DMS114 treated with DMSO at 0.1 percent for 48 hours (cell line): ENCODE results near the gene HAUS3.

ENCODE experiments used
- DNase-seq: peaks from one replicate; lab custom pipeline; 2025; ENCODE audit not compliant: unreplicated experiment; lab: John Stamatoyannopoulos, UW

Gene HAUS3

DNA sequence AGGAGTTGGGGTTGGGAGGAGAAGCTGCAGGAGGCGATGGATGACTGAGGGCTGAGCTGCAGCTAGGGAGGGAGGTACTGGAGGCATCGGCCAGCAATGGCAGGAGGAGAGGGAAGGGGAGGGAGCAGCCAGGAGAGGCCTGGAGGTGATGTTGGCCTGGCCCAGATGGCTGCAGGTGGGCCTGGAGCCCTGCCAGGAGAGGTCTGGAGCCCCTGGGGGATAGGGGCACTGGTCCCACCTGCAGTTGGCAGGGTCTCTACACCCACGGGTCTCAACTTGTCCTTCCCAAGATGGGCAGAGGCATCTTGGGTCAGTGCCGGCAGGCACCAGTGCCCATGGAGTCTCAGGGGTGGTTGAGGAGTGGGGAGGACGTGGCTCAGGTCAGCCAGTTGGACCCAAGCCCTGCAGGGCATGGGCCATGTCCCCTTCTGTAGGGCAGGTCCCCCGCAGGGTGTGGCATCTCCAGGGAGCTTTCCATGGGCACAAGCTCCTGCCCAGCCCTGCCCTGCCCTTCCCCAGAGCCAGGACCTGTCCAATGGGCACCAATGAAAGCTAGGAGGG is 22.6 kb upstream of the HAUS3 start:
- no peak for DNase-seq

DNA sequence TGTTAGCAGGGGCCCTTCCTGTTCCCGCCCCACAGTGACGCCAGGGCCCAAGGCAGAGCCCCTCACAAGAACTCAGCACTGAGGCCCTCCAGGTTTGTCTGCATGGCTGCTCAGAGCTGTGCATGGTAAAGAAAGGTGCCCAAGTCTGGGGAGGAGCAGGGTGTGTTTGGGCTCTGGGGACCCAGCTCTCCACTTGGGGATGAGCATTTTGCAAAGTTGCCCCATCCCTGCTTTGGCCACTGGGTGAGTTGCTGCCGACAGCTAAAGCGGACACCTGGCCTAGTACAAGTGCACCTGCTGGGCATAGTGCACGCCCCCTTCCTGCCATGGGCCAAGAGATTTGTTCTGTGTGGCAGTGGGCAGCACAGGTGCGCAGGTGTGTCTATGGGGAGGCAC is 22.0 kb upstream of the HAUS3 start:
- no peak for DNase-seq

DNA sequence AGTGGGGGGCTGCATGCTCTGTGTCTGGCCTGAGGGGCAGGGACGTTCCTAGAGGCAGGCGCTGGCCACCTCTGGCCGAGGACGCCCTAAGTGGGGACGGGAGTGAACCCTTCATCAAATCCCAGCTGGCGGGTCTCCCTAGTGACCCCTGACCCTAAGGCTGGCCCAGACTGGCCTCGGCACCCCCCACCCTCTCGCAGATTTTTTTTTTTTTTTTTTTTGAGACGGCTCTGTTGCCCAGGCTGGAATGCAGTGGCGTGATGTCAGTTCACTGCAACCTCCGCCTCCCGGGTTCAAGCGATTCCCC is 21.0 kb upstream of the HAUS3 start:
- DNase-seq = no peak

DNA sequence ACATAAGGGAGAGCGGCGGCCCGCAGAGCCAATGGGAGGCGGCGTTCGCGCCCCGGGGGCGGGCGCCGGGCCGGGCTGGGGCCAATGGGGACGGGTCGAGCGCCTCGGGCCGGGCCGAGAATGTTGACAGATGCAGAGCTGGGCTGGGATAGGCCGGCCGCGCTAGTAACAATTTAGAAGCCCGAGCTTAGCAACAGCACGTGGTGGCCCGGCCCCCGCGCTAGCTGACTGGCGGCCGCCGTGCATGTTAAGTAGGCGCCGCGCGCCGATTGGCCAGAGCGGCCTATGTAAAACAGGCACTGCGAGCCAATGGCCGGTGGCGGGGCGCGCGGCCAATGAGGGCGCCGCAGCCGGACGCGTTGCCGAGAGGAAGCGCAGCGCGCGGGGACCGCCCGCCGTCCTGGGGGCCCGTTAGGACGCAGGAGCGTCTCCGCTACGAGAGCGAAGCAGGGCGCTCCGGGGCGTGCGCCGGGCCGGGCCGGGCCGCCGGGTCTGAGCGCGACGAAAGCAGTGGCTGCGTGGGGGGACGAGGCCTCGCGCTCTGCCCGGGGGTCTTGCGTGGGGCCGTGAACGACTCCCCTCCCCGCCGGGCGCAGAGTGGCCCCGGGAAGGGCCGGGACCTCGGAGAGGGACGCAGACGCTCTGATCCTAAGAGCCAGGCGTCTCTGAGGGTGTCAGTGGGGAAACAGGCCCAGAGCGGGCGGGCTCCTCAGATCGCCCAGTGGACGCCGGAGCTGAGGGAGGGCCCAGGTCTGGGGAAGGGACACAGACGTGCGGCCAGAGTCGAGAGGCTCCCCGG is 20.4 kb upstream of the HAUS3 start:
- peak; percentile 95 for DNase-seq

DNA sequence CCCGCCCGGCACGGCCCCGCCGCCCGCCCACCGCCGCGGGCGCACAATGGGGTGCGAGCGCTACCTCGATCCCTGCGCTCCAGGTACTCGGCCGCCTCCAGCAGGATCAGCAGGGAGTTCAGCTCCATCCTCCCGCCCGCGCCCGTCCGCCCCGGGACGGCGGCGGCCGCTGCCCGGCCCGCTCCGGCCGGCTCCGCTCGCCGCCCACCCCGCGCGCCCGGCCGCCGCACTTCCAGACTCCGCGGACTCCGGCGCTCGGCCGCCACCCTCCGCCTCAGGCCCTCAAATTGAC is 19.9 kb upstream of the HAUS3 start, which contains the start of gene MXD4:
MXD4 (minus strand) TSS at position 257 of the 292 bp plus-strand sequence; CDS start at position 128, 129 bp downstream.
- no peak for DNase-seq

DNA sequence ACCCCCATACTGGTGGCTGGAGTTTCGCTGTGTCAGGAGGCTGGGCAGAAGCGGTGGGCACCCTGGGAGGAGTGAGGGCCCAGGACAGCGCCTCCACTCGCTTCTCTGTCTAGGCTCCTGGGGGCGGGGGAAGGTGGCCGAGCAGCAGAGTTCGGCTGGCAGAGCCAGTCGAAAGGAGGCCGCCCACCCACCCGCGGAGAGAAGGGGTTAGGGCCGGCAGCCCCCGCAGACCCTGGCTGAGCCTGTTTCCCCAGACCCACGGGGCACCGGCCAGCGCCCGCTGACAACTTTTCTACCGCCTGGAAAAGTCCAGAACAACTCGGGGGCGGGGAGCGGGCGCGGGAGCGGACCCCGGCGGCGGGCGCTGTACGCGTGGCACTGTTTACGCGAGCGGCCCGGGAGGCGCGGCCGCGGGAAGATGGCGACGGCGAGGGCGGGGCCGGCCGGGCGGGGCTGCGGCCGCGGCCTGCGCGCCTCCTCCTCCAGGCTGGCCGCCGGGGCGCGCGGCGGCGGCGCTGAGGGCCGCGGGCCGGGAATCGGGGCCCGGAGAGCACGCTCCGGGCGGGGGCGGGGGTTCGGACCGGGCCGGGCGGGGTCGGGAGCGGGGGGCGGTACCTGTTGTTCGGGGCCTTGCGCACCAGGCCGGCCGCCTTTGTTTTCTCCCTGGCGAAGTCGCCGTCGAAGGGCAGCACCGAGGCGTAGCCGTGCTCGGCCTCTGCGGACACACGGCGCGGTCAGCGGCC is 19.4 kb upstream of the HAUS3 start:
- DNase-seq = no peak

DNA sequence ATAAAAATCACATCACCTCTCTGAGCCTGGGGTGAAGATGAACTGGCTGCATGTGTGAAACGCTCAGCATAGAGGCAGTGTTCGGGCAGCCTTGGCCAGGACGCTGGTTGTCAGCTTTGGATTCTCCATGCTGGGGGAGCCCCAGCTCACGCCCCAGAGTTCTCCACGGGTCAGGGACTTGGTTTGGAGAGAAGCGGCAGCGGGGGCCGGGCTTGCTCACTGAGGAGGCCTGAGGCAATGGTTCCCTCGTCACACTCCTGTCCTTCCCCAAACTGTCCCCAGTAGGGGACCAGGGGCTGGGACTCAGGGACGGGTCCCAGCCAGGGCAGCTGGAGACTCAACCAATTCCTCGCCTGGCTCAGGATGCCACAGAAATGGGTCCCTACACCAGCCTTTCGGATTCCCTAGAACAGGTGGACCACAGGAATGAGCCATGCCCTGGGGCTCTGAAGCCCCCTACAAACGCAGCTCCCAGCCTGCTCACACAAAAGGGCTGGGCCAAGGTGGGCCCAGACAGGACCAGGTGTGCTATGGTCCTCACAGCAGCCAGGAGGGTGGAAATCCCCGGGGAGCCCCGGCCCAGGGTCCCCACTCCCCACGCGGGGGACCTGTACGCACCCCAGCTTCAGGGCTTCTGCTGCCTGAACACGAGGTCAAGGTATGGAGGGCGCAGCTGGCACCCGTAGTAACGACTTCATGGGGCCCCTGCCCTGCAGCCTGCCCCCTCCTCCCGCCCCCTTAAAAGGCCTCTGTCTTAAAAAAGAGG is 18.6 kb upstream of the HAUS3 start:
- DNase-seq = no peak

DNA sequence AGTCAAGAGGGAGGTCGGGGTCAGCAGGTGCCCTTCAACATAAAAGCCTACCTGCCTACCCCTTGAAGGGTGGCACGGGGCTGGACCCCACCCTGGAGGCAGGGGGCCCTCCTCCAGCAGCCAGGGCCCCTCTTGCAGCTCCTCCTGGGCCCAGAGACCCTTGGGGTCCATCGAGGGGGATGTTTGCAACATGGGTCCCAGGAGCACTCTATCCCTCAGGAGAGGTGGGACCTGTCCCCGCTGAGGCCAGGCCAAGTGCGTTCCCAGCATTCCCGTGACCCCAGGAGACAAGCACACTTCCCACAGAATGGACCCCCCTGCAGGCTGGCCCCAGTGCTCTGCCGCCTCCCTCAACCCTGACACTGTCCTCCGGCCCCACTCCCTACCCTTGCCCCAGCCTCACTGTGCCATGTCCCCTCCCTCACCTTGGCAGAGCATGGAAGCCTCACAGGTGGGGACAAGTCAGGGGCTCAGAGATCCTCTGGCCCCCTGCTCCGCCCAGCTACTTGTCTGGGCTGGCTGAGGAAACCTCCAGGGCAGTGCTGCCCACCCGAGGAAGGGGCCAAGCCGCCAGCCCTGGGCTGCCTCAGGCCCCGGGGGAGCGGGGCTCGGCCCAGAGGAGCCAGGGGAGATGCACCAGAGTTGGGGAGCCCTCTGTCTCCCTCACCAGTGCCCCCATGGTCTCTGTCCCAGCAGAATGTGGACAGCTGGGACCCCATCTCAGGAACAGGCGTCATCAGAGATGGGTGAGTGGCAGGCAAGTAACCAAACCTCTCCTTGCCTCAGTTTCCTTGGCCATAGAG is 17.8 kb upstream of the HAUS3 start:
- no peak for DNase-seq

DNA sequence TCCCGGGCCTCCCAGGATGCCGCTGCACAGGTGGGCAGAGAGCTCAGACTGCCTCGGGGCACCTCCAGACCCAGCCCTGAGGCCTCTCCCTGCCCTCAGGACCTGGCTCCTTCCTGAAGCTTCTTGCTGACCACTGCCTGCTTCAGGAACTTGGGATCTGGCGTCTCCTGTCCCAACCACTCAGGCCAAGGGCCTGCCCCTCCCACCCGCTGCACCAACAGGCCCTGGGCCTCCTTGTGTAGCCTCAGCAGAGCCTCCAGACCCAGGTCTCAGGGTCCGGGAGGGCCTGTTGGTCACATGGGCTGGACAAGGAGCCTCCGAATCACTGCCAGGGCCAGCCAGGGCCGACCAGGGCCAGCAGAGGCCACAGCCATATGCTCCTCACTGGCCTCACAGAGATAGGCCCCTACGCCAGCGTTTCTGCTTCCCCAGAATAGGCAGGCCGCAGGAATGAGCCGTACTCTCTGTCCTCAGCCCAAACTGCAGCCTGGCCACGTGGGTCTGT is 17.2 kb upstream of the HAUS3 start:
- DNase-seq = no peak

DNA sequence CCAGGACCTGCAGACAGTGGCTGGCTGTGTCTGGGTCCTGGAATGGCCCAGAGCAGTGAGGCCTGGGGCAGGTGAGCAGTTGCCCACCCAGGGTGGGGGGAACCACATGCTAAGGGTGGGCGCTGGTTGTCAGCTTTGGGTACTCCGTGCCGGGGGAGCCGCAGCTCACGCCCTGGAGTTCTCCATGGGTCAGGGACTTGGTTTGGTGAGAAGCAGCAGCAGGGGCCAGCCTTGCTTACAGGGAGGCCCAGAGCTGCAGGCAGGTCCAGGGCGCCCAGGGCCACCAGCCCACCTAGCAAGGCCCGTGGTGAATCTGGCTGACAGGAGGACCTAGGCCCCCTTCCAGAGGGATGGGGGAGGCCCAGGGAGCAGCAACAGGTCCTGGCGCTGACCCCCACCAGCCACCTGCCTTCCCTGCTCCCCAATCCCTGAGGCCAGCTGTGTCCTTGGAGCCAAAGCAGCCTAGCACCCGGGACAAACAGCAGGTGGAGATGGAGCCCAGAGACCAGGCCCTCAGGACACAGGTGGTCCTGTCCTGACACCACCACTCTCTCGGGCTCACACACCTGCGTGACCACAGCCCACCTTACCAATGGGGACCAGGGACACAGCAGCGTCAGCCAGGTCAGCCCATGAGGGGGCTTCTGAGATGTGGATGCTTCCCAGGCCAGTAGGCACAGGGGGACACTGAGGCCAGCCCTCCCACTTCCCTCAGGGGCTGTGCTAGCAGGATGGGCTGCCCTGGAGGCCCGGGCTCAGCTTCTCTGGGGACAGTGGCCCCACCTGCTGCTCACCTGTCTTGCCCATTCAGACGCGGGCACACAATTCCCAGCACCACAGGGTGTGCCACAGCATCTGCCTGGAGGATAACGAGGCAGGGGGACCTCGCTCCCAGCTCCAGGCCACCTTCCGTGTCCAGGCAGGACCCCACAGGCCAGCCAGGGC is 16.4 kb upstream of the HAUS3 start:
- no peak for DNase-seq

DNA sequence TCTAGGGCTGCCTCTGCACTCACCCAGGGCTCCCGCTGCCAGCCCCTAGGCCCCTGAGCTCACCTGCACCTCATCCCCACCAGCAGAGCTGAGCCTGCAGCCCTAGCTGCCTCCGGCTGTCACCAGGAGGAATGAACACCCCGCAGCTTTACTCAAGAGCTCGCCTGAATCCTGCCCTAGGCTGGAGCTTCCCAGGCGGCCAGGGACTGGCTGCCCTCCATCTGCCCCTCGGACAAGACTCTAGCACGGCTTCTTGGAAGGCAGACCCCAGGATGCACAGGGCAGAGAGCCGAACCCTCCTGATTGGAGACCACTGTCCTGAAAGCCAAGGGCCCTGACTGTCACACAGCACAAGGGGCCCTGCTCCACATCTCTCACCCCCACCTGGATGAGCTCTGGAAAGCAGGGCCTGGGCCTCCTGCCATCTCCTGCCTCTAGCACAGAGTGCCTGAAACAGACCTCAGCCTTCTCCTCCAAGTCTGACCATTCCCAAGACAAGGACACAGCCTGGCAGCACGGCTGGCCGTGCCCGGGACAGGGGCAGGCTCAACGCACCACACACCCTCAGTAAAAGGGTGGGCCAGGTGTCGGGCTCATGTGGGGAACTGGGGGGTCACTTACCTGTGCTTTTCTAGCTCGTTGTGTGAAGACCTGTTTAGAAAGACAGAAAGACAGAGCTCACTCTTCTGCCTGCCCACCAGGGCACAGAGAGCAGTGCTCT is 15.6 kb upstream of the HAUS3 start:
- no peak for DNase-seq

DNA sequence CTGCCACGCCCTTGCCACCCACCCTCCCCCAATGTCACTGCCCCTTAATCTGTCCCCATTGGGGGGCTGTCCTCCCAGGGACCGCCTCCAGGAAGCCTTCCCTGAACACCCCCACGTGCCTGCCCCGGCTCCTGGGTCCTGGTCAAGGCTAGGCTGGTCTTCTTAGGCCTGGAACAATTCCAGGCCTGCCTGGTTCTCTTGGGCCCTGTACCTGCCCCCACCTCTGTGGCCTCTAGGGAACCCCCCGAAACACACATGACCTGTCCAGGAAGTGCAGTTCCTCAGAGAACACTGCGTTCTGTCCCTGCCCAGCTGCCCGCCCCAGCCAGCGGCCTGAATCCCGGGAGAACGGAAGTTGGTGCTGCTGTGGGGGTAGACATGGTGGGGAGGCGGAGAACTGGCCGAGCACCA is 14.9 kb upstream of the HAUS3 start:
- DNase-seq = no peak

DNA sequence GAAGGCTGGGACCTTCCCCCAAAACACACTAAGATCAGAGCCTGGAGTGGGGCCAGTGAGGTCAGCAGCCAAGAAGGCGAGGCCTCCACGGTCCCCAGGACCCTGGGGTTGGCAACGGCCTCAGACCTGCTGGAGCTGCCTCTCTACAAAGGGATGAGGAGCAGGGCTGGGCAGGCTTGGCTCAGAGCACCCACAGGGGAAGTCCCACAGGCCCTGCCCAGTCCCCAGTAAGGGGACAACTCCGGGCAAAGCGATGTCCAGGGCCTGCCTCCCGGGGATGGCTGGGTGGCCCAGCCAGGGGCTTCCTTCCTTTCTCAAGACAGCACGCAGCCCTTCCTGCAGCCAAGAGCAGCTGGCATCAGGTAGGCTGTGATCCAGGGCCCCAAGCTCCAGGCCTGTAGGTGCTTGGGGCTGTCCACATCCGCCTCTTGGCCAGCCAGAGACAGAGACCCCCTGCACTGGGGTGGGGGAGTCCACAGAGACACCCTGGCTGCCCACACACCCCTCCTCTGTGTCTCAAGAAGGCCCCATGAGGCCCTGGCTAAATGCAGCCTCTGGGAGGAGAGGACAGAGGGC is 14.3 kb upstream of the HAUS3 start:
- DNase-seq = no peak

DNA sequence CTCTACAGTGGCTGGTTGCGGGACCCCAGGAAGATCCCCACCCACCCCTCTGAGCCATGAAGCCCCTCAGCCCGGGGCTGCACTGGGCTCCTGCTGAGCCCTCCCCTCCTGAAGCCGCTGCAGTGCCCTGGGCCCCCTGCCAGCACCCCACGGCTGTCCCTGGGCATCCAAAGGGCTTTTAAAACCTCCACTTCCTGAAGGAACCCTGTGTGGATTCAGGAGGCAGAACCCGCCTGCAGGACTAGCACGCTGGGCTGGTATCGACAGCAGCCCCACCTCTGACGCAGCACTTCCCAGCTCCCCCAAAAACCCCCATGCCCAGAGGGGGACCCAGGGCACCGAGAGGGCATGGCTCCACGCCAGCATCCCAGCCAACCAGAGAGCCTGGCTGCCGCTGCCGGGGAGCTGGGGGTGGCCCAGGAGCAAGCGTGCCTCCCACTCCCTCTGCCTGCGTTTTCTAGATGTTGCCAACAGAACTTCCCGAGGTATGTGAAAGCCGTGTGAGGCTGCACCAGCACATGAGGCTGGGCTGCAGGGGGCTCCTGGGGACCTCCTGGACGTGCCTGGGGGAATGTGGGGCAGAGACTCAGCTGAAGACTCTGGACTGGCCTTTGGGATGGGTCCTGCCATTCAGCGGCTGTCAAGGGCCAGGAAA is 13.7 kb upstream of the HAUS3 start:
- no peak for DNase-seq

DNA sequence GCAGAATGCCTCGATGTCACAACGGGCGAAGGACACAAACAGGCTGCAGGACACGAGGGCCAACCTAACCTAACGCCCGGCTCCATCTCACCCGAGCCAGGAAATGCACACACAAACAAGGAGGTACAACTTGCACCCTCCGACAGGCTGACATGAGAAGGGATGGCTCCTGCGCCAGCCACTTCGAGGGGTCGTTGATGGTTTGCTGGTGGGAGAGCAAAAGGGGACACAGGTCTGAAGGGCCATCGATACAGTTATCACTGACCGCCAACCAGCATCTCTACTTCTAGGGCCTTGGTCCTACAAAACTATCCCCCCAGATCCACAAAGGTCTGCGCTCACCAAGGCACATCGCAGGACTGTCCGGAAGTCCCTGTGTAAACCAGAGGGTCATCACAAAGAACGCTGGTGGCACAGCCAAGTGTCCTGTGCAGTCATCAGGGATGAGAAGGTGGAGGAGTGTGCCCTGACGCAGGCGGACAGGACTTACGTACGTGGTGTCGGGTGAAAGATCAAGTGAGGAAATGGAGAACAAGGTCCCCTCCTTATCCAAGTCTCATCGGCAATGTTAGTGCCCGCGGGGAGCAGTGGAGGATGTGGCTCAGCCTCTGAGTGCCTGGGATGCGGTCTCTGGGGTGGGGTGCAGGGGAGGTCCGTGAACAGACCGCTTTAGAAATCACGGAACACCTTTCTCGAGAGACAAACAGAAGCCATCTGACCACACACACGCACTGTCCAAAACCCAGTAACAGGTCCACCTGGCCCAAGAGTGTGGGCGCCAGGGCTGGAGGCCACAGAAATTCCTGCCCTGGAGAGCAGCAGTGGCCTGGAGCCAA is 13.0 kb upstream of the HAUS3 start:
- no peak for DNase-seq

DNA sequence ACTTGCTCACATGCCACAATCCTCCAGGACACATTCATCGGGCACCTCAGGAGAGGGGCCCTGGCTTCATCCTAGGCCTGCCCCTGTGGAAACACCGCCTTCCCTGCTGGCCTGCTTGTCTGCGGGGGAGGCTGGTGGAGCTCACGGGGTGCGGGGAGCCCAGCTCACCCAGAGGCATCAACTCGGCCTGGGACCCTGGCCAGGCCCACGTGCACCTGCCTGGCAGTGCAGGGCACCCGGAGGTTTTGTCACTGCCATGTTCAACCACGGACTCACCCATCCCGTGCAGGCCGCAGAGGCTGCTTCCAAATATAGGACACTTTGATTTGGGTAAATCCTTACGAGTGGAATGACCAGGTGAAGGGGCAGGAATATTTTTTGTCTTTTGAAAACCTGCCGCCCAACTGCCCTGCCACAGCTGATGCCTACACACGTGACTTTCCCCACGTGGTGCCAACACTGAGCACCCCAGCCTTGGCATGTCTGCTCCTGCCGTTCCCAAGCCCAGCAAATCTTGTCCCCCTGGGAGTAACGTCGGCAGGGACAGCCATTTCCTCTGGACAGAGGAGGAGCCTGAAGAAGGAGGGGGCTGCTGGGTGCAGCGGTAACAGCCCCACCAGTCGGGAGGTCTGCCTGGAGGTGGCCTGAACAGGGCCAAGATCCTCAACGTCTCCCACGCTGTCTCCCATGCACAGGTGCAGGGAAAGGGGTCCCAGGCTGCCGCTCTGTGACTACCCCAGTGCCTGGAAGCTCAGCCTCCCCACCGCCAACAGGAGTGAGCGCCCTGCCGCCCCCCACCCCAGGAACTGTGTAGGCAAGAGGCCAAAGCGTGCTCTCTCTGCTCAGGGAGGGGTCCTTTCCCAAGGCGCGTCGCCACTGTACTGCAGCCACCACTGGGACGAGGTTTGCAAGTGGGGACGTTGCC is 11.5 kb upstream of the HAUS3 start:
- no peak for DNase-seq
